HG02678 (cell line): ENCODE measurements around the gene APOE.
"Not testable (repeated sequence)": the region's sequence is repeated elsewhere in the genome, so short reads cannot be mapped to it uniquely, and the experiment has no call there.

ENCODE experiments used
- ATAC-seq: cut with Tn5 transposase; IDR thresholded peaks from one replicate; pipeline ENCODE4 v1.9.1; 2021; ENCODE audit warnings: mild to moderate bottlenecking, moderate library complexity; ENCODE audit not compliant: unreplicated experiment

Gene APOE

DNA sequence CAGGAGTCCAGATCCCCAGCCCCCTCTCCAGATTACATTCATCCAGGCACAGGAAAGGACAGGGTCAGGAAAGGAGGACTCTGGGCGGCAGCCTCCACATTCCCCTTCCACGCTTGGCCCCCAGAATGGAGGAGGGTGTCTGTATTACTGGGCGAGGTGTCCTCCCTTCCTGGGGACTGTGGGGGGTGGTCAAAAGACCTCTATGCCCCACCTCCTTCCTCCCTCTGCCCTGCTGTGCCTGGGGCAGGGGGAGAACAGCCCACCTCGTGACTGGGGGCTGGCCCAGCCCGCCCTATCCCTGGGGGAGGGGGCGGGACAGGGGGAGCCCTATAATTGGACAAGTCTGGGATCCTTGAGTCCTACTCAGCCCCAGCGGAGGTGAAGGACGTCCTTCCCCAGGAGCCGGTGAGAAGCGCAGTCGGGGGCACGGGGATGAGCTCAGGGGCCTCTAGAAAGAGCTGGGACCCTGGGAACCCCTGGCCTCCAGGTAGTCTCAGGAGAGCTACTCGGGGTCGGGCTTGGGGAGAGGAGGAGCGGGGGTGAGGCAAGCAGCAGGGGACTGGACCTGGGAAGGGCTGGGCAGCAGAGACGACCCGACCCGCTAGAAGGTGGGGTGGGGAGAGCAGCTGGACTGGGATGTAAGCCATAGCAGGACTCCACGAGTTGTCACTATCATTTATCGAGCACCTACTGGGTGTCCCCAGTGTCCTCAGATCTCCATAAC, at the start of gene APOE:
APOE (plus strand) TSS at position 360 of the 724 bp plus-strand sequence. CDS start 829 bp downstream, outside the sequence.
- ATAC-seq: no peak

DNA sequence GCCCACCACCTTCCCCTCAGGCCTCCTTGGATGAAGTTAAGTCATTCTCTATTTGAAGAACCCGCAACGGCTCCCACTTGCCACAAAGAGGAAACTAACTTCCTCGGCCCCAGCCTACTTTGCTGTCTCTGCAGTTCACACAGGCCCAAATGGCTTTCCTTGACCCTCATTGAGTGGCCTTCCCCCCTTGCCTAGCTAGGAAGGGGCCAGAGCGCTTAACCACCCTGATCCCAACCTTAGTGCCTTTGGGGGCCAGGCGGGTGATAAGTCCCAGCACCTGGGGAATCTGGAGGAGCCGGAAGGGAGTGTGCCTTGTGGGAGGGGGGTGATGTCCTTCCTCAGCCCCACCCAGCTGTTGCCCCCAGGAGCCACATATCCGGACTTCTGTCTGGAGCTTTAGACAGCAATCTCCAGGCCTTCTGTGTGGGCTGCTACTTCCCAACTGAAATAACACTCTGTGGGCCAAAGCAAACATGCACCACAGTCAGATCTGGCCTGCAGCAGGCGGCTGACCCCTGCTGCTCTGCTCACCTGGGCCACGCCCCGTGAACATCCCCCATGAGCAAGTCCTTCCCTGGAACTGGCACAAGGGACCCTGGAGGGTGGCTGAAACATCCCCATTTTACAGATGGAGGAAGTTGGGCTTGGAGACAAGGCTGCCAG, 49.0 kb upstream of the APOE start:
- ATAC-seq: no peak

DNA sequence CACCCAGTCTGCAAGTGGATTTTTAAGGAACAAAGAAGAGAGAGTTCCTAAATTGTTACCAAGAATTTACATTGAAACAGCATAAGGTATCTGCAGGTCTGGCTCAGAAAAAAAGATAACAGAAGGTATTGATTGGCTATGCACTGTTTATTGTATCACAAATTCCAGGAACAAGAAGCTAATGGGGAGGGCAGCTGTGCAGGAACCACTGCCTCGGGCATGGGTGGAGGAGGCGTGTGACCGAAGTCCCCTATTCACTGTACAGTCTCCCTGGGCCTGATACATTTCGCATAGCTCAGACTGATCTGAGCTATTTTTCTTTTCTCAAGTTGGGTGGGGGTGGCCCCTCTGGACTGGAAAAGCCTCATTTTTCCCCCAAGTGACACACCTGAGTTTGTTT, 47.8 kb upstream of the APOE start:
- ATAC-seq: no peak

DNA sequence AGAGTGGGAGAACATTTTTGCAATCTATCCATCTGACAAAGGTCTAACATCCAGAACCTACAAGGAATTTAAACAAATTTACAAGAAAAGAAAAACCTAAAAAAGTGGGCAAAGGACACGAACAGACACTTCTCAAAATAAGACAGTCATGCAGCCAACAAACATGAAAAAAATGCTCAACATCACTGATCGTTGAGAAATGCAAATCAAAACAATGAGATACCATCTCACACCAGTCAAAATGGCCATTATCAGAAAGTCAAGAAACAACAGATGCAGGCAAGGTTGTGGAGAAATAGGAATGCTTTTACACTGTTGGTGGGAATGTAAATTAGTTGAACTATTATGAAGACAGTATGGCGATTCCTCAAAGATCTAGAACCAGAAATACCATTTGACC, 44.0 kb upstream of the APOE start:
- ATAC-seq: not testable (repeated sequence)

DNA sequence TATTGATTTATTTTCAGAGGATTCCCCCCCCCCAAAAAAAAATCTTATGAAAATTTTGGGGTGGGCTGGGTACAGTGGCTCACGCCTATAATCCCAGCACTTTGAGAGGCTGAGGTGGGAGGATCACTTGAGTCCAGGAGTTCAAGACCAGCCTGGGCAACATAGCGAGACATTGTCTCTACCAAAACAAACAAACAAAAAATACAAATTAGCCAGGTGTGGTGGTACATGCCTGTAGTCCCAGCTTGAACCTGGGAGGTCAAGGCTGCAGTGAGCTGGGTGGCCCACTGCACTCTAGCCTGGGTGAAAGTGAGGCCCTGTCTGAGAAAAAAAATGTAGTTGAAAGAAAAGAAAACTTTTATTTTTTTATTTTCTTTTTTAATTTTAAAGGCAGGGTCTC, 41.6 kb upstream of the APOE start:
- no peak for ATAC-seq

DNA sequence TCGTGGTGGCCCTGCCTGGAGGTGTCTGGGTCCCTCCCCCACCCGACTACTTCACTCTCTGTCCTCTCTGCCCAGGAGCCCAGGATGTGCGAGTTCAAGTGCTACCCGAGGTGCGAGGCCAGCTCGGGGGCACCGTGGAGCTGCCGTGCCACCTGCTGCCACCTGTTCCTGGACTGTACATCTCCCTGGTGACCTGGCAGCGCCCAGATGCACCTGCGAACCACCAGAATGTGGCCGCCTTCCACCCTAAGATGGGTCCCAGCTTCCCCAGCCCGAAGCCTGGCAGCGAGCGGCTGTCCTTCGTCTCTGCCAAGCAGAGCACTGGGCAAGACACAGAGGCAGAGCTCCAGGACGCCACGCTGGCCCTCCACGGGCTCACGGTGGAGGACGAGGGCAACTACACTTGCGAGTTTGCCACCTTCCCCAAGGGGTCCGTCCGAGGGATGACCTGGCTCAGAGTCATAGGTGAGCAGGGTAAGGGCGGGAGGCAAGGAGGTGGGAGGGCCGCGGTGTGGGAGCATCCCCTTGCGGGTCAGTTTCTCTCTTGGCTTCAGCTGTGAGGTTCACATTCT, 40.3 kb upstream of the APOE start:
- ATAC-seq: no peak

DNA sequence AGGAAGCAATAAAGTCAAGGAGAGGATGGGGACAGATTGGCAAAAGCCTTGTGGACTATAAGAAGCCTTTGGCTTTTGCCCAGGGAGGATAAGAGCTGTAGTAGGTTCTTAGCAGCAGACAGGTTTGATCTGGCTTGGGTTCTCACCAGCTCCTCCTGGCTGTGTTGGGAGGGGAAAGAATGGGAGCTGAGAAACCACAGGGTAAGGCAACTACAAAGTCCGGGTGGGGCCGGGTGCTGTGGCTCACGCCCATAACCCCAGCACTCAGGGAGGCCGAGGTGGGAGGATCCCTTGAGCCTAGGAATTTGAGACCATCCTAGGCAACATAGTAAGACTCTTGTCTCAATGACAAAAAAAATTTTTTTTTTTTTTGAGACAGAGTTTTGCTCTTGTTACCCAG, 38.9 kb upstream of the APOE start:
- no peak for ATAC-seq

DNA sequence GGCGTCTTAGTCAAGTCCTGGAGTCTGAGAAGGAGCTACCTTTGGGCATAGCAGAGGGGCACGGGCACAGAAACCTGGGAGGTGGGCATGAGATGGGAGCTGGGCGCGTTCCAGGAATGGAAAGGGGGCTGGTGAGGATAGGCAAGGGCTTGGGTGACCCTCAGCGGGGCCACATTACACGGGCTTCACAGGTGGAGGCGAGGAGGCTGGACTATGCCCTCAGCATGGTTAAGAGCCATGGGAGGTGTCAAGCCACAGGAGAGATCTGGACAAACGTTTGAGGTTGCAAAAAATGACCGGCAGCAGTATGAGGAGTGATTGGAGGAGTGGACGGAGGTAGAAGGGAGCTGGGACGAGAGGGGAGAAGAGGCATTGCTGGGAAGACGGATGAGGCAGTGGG, 38.0 kb upstream of the APOE start:
- no peak for ATAC-seq

DNA sequence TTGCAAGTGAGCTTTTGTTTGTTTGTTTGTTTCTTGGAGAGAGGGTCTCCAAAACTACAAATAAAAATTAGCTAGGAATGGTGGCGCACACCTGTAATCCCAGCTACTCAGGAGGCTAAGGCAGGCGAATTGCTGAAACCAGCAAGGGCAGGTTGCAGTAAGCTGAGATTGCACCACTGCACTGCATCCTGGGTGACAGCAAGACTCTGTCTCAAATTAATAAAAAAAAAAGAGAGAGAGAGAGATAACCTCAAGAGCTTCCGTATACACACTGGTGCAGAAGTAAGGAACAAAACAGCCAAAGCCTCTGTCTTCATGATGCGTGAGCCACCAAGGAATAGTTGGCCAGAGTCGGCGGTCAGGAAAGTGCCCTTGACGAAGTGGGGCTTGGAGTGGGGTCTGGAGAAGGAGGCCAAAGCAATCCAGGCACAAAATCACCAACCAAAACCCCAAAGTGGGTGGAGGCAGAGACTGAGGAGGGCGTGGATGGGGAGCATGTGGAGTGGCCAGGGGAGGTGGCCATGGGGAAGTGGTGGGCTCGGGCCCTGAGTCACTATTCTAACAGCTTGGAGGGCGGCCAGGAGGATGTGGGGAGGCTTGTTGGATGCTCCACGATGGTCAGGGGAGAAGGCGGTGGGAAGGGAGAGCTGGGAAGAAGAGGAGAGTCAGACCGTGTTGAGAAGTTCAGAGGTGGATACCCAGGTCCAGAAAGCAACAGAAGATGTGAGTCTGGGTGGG, 35.7 kb upstream of the APOE start:
- ATAC-seq: no peak

DNA sequence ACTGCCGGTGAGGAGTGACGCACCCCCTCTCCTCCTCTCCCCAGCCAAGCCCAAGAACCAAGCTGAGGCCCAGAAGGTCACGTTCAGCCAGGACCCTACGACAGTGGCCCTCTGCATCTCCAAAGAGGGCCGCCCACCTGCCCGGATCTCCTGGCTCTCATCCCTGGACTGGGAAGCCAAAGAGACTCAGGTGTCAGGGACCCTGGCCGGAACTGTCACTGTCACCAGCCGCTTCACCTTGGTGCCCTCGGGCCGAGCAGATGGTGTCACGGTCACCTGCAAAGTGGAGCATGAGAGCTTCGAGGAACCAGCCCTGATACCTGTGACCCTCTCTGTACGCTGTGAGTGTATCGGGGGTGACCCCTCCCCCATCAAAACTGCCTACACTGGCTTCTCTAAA, 33.8 kb upstream of the APOE start:
- ATAC-seq: no peak

DNA sequence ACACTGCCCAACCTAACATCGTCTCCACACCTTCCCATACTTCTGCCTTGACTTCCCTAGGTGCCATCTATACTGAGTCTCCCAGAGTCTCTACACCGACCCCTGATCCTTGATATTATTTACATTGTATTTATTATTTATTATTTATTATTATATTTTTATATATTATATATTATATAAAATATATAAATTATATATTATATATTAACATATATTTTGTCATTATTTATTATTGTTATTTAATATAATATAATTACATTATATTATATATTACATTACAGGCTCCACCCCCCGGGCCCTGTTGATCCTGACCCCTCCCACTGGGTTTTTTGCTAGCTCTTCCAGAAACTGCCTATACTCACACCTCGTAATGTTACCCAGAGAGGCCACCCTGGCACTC, 32.9 kb upstream of the APOE start:
- no peak for ATAC-seq

DNA sequence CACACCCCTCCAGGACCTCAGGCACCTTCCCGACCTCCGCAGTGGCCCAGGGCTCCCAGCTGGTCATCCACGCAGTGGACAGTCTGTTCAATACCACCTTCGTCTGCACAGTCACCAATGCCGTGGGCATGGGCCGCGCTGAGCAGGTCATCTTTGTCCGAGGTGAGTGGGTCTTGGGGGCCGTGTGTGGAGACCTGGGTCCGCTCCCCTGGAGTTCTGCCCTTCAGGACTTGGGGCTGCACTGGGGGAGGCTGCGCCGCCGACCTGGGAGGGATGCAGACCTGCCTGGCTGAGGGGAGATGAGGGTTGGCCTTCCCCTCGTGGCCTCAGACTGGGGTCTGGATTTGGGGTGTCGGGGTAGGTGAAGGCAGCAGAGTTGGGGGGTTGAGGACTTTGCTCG, 31.3 kb upstream of the APOE start:
- no peak for ATAC-seq

DNA sequence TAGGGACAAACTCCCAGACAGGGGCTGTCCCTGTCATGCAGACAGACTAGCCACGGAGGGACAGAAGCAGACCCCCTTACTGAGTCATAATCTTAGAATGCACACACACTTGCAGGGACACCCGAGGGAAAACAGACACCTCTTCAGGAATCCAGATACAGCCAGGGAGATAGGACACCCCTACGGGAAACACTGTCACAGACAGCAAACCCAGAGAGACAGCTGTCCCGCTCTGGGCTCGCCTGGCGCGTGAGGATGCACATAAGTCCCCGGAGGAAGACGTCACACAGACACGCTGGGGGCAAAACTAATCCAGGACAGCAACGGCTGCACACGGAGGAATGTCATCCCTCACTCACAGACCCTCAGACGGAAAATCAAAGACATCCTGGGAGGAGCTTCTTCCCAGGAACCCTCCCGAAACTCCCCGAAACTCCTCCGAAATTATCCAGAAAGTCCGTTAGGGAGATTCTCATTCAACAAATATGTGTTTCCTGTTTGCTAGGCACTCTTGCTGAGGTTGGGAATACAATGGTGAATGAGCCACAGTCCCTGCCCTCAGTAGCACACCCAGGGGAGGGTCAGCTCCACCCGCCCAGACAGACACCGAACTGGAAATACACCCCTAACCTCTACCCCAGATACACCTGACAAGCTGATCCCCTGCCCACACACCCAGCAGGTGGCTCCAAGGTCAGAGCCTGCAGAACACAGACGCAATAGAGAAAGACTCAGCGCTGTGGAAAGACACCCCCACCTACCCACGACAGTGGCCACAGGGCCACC, 29.7 kb upstream of the APOE start:
- no peak for ATAC-seq

DNA sequence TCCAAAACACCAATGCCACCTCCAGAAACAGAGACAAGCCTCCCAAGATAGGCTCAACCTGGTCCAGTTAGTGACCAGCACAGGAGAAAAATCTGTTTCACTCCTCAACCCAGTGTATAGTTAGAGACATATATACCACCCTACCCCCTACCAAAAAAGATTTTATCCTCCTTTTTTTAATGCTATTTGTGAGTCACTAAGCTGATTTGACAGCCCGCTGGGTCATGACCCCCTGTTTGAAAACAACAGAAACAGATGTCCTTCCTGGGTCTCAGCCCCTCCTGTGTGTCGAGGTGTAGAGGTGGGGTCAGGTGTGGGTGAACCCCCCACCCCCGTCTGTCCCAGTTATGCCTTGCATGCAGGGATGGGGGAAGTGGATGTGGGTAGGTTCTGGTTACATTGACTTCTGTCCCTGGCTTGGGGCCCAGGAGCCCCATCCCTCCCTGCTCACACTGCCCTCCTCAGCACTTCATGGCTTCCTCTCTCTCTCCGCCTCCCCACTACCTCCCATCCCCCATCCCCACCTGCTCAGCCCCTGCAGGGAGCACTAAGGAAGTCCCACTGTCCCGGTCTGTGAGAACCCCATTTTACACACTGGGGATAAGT, 28.6 kb upstream of the APOE start:
- ATAC-seq: no peak

DNA sequence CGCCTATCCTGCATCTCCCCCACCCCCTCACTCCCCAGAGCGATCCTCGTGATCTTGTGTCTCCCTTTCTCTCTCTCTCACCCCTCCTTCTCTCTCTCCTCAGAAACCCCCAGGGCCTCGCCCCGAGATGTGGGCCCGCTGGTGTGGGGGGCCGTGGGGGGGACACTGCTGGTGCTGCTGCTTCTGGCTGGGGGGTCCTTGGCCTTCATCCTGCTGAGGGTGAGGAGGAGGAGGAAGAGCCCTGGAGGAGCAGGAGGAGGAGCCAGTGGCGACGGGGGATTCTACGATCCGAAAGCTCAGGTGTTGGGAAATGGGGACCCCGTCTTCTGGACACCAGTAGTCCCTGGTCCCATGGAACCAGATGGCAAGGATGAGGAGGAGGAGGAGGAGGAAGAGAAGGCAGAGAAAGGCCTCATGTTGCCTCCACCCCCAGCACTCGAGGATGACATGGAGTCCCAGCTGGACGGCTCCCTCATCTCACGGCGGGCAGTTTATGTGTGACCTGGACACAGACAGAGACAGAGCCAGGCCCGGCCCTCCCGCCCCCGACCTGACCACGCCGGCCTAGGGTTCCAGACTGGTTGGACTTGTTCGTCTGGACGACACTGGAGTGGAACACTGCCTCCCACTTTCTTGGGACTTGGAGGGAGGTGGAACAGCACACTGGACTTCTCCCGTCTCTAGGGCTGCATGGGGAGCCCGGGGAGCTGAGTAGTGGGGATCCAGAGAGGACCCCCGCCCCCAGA, 27.3 kb upstream of the APOE start:
- ATAC-seq: no peak

DNA sequence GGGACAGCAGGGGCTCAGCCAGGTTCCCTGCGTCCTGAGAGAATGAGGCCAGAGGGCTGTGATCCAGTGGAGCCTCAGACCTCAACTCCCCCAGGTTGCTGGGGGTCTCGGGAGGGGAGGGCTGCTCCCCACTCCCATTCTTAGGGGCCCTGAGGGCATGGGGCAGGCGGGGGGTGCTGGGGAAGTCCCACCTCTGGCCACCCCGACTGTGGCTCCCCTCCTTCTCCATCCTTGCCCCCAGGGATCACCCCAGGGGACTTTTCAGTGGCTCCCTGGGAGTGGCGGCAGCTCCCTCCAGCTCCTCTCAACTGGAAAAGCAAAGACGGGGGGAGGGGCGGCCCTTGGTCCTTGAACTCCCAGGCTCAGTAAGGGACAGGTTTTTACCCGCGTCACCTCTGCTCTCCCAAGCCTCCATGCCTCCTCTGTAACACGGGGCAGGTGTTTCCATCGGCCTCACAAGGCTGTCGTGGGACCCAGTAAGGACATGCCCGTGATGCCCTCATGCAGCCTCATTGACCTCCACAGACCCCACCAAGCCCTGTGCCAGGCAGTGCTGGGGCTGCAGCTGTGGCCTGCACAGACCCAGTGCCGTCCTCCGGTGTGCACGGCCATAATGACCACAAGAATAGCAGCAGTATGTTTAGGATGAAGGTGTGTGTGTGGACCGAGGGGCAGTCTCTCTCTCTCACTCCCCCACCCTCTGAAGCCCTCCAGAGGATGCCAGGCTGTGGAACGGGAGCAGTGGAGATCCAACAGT, 26.1 kb upstream of the APOE start:
- ATAC-seq: no peak

DNA sequence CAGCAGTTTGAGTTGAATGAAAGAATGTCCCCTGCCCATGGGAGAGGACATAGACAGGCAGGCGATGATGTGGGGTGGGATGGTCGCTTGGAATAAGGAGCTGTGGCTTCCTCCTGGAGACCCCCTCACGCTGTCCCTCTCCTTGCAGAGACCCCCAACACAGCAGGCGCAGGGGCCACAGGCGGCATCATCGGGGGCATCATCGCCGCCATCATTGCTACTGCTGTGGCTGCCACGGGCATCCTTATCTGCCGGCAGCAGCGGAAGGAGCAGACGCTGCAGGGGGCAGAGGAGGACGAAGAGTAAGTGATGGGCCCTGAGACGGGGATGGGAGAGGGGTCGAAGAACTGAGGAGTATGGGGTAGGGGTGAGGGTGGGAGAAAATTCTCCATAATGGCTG, 23.5 kb upstream of the APOE start:
- no peak for ATAC-seq

DNA sequence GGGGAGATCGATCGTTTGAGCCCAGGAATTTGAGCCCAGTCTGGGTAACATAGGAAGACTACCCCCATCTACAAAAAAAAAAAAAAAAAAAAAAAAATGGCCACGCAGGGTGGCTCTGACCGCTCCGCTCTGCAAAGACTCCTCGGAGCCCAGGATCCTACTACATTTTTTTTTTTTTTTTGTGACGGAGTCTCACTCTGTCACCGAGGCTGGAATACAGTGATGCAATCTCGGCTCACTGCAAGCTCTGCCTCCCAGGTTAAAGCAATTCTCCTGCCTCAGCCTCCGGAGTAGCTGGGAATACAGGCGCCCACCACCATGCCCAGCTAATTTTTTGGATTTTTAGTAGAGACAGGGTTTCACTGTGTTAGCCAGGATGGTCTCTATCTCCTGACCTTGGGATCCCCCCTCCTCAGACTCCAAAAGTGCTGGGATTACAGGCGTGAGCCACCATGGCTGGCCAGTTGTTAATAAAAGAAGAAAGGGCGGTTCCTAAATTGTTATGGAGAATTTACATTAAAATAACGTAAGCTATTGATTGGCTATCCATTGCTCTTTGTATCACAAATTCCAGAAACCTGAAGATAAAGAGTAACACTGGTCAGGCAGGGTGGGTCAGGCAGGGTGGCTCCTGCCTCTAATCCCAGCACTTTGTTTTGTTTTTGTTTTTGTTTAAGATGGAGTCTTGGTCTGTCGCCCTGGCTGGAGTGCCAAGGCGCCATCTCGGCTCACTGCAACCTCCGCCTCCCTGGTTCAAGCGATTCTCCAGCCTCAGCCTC, 22.8 kb upstream of the APOE start:
- not testable (repeated sequence) for ATAC-seq
